Endometrial microvascular endothelial cells (primary cell): Measurements from ENCODE around the gene PPIE. TPM values are rescaled to one million over a fixed set of nuclear protein-coding genes. Genes with fewer than 3 reads are reported as not detected.
"Not testable (repeated sequence)": the region's sequence is repeated elsewhere in the genome, so short reads cannot be mapped to it uniquely, and the experiment has no call there.

Experiments
- in situ Hi-C: cut with HindIII; loops from 2 replicates; pipeline ENCODE4 v1.10.0; 2017; ENCODE audit warnings: low sequenced_read_pairs, low pct_unique_long_range_greater_than_20kb; ENCODE audit errors: inconsistent ontology term
- total RNA-seq: library from RNA; depleted of rRNA; stranded (reverse); fragments of >200 nt; gene quantifications from one replicate; pipeline ENCODE4 v1.2.3, GENCODE V29; 2015; ENCODE audit errors: inconsistent ontology term

The PPIE gene
- total RNA-seq, 1 donor from 2014 or later = 35.0 TPM

DNA sequence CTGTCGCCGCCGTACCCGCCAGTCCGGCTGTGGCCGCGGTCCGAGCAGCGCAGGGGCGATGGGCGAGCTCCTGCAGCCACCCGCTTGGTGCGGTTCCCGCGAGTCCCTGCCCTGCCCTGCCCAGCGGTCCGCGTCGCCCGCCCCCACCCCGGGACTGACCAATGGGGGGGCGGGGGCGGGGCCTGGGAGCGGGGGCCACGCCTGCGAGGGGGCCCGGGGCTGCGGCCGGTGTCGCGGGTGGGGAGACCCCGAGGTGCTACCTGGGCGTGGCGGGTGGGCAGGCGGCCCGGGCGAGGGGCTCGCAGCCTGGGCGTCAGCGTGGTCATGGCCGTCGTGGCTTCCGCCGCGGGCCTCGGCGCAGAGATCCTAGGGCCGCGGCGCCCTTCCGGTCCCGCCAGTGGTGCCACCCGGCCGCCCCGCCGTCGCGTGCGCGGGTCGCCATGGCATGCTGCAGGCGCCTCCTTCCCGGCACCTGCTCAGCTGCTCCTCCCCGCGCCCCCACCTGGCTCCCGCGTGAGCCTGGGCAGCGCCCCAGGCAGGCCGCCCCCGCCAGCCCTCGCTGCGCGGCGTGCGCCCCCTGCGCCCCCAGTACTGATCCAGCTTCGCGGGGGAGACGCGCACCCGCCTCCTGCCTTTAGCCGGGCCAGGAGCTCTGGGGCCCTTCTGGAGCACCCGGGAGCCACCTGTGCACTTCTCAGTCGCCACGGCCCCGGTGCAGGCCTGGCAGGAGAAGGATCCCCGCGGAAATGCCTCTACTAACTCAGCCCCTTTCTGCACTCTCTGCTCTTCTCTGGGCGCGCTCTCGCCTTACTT lies 50.3 kb downstream of the PPIE start, which contains the start of gene BMP8B:
Gene BMP8B (minus strand): TSS at position 108 of the 813 bp plus-strand sequence. CDS start 380 bp downstream, outside the sequence.
- in situ Hi-C loops = no loop called here

DNA sequence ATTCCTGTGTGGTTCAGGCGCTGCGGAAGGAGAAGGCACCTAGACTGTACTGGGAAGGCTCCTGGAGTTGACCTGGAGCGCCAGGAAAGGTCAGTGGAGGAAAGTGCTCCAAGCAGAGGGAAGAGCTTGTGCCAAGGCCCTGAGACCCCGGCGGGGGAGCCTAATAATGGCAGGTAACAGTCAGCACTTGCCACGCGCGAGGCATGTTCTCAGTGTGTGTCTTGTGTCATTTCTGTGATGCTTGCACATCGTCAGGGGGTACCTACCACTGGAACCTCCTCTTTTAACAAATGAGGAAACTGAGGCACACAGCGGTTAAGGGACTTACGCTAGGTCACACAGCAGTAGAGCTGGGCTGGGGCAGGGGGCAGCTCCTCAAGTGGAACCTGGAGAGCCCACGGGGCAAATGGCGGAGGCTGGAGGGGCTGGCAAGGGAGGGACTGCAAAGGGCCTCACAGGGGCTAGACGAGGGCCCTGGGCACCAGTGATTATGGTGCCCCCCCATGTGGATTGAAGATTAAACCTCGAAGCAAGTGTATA lies 51.0 kb downstream of the PPIE start:
- in situ Hi-C loops = no loop called here

DNA sequence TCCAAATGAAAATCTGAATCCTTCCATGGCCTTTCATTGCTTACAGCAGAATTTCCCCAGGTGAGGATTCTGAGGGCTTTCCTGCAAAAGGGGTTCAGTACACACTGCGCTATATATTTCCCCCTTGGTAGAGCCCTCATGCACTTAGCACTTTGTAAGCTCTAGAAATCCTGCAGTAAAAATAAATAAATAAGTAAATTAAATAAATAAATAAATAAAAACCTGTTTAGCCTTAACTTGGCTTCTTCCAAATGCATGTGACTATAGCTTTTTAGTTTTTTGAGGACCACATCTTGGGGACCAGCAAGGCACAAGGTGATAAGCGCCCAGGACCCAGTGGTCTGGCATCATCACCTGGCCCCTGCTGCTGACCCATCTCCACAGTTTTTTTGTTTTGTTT lies 53.2 kb downstream of the PPIE start:
- in situ Hi-C loops = no loop called here

DNA sequence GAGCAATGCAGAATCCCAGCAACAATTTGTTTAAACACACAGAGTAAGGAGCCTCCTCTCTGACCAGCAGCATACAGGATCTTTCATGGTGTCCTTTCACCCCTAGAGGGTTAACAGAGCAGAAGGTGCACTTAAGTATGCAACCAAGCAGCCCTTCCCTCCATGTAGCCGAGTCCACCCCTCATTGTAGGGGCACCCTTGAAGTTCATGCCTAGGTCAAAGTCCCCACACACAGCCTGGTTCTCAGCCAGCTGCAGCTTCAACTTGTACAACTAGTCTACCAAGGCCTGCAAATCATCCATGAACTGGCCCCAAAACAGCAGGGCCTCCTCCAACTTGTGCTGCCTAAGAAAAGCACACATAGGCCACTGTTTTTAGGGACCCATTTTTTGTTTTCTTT lies 57.0 kb downstream of the PPIE start:
- in situ Hi-C loops = no loop called here

DNA sequence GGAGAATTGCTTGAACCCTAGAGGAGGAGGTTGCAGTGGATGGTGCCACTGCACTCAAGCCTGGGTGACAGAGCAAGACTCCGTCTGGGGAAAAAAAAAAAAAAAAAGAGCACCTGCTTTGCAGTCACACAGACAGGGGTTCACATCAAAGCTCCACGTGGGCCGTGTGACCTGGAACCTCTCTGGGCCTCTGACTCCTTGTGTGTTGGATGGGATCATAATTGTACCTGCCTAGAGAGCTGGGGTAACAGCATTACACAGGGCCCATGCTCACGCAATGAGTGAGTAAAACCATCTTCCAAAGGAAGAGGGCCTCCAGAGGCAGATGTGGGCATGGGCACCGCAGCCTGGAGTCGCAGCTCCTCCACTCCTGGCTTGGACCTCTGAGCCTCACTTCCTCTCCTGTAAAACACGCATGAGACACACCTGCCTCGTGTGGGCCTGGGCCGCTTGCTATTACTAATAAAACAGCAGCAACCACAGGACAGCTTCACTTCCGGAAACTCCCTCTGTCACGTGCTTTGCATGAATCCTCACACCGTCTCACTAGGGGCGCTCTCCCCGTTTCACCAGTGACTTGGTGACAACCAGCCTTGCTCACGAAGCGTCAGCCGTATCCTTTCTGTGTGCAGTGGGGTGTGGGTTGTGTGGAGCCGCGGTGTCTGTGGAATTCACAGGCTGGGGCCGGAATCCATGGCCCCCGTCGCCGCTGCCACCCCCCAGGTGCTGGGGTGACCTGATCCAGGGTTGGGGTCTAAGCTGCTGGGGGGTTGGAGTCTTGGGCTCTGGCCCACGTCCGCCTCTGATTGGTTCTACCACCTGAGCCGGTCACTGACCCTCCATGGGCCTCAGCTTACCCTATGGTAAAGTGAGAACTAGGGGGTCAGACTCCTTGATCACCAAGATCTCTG lies 60.4 kb downstream of the PPIE start:
- in situ Hi-C loops = not testable (repeated sequence)

DNA sequence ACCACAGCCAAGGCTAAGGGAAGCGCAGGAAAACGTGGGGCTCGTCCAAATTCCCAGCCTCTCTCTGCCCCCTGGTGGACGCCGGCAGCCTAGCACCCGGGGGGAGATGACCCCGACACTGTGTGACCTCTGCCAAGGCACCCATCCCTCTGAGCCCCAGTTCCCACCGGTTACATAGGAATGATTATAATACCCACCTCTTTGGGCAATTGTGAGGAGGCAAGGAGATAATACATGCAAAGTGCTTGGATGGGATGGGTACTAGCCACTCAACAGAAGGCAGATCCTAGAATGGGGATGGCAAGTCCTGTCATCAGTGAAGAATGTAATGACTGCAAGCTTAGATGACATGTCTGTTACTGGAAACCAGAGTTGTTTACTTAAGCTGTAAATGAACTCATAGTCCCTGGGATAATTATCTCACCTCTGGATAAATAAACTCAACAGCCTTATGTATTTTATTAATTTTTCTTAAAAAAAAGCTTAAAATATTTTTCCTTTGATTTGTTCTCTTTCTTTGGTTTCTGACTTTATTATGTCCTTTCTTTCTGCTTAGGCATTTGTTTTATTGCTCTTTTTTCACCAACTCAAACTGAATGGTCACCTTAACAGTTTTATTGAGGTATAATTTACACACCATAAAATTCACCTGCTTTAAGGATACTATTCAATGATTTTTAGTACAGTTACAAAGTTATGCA lies 61.2 kb downstream of the PPIE start:
- in situ Hi-C loops = no loop called here

DNA sequence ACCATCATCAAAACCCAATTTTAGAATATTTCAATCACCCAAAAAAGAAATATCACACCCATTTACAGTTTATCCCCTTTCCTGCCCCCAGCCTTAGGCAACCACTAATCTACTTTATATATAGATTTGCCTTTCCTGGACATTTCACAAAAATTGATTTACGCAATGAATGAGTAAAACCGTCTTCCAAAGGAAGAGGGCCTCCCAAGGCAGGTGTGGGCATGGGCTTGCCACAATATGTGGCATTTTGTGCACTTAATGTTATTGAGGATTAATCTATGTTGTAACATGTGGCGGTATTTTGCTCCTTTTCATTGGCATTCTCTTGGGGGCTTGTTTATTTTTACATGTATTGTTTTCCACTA lies 61.8 kb downstream of the PPIE start:
- in situ Hi-C loops = no loop called here

DNA sequence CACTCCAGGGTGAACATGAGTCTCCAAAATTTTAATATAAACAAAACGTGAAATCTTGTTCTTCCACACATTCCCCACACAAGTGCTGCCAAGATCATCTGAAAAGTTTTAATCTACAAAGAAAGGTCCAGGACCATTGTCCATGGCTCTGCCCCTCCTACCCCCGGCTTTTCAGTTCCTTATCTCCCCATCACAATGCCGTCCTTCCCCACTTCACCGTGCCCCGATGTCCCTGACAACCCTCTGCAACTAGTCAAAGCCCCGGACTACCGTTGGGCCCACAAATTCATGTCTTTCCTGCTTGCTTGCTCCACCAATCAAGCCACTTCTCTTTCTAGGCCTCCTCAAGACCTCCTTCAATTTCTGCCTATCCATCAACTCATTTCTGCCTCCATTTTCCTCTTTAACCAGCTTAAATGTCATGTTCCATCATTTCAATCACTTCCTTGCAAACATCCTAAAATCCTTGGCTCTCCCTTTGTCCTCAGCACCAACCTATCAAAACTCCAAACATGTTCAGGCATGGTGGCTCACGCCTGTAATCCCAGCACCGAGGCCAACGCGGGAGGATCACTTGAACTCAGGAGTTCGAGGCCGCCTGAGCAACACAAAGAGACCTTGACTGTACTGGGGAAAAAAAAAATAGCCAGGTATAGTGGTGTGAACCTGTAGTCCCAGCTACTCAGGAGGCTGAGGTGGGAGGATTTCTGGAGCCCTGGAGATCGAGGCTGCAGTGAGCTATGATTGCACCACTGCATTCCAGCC lies 64.0 kb downstream of the PPIE start:
- in situ Hi-C loops = no loop called here

DNA sequence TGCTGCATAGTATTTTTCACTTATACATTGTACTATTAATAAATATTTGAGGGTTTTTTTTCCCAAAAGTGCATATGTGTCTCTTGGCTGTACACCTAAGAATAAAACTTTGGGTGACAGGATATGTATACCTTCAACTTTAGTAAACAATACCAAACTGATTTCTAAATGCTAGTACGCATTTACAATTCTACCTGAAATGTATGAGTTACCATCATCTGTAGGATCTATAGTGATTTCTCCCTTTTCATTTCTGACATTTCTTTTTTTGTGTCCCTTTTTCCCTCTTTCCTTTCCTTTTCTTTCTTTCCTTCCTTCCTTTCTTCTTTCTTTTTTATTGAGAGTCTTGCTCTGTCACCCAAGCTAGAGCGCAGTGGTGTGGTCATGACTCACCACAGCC lies 66.7 kb downstream of the PPIE start:
- in situ Hi-C loops = no loop called here

DNA sequence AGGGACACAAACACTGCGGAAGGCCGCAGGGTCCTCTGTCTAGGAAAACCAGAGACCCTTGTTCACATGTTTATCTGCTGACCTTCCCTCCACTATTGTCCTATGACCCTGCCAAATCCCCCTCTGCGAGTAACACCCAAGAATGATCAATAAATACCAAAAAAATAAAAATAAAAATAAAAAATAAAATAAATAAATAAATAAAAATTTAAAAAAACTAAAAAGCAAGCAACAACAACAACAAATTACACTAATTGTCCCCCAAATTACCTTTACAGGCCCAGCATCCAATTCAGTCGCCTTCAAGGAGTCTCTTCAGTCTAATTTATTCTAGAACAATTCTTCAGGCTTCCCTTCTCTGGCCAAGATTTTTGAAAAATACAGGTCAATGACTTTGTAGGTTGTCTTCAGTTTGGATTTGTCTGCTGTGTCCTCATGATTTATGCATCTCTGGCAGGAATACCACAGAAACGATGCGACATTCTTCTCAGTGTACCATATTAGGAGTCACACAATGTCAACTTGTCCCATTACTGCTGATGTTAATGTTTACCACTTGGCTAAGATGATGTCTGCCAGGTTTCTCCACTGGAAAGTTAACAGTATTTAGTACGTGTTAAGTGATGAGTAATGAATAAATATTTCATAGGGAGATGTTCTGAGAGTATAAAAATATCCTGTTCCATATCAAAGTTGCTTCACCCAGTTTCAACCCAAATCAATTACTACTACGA lies 70.3 kb downstream of the PPIE start:
- in situ Hi-C loops = no loop called here

DNA sequence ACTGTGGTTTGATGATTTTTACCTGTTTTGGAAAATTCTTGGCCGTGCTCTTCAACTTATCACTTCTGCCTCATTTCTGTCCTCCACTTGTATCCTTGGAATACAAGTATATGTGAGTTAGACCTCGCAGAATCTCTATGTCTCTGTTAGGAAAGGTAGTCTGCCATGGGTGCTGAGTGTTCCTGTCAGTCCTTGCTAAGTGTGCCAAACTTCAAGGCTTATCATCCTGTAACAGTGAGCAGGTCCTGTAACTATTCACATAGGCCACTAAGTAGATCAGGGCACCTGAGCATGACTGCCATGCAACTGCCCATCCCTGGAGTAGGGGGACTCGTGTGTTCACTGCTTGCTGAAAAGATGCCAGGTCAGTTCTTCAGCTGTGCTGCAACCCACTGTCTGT lies 74.2 kb downstream of the PPIE start:
- in situ Hi-C loops = no loop called here

Other genes with a start within 250 kb of the PPIE start
- gene BMP8A, start 247.2 kb upstream of the PPIE start, total RNA-seq = not detected
- gene PABPC4, start 162.1 kb upstream of the PPIE start, total RNA-seq = 234 TPM
- 0.09 TPM for gene HEYL, start 99.2 kb upstream of the PPIE start, total RNA-seq
- not detected for gene NT5C1A, start 66.8 kb upstream of the PPIE start, total RNA-seq
- gene HPCAL4, start 47.4 kb upstream of the PPIE start, total RNA-seq = not detected
- 5.7 TPM for gene OXCT2, start 32.5 kb downstream of the PPIE start, total RNA-seq
- gene BMP8B, start 50.0 kb downstream of the PPIE start, total RNA-seq = not detected
- gene TRIT1, start 144.6 kb downstream of the PPIE start, total RNA-seq = 7.2 TPM
- not detected for gene MYCL, start 163.0 kb downstream of the PPIE start, total RNA-seq
- gene MFSD2A, start 216.3 kb downstream of the PPIE start, total RNA-seq = 6.3 TPM